ENCODE data around the gene PIP5K1C. TPM values are rescaled to one million over a fixed set of nuclear protein-coding genes. Genes with fewer than 3 reads are reported as not detected.

The PIP5K1C gene
- polyA plus RNA-seq, 2 of the 4 experiments (the other 2 are of a cell fraction): 2.6 to 9.3 TPM

DNA sequence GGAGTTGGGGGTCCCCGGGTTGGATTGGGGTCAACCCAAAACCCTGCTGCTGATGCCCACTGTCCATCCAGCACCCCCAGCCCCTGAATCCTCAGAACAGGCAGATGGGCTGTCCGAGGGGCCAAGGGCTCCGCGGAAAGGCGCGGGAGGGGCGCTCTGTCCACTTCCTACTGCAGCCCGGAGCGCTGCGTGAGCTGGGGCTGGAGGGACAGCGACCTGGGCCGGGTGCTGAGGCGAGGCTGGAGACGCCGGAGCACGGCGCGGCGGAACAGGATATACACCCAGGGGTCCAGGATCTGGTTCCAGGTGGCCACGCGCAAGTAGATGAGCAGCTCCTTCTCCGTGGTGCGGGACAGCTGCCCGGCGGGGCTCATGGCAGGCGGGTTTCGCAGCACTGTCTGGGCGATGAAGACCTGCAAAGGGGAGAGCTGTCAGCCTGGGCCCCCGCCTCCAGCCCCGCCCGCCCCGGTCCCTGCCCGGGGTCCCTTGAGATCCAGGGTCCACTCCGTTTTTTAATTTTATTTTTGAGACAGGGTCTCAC is 104.7 kb downstream of the PIP5K1C start:
- no peak for FAIRE-seq
- H3K9me3 ChIP-seq: peaks cover 8% of the 10 kb centered on the region; the same call in 2 of the 3 replicates
- no peak for ATAC-seq
- no peak for DNase-seq (ENCODE audit: low read depth in 1 of 2, low spot score in 1 of 2)
- ChIA-PET POLR2A (no interaction called here), CTCF (interaction anchor here (1.3 to 2.4 kb wide), 2 partner anchors 10 to 79 kb away, joined by 3 to 13 read pairs; partner anchors contain the start of gene GIPC3)
- H3K4me2 ChIP-seq: no peak overlapping the region
- no peak overlapping the region for H3K27ac ChIP-seq
- no peaks in the 10 kb centered on the region for H3K4me1 ChIP-seq
- 81% methylated on average over 14 of the region's 34 CpGs for WGBS (ENCODE audit: missing lambda C conversion rate)
- H3K4me3 ChIP-seq: no peak overlapping the region
- TF ChIP-seq KDM5A (IDR thresholded peaks at IDR 0.05) (no peak), FOXS1 (CRISPR knock-in tag; IDR thresholded peaks at IDR 0.05) (no peak), PHF8 (IDR thresholded peaks at IDR 0.05; ENCODE audit: borderline replicate concordance, low read depth) (no peak), NR3C1 (IDR thresholded peaks at IDR 0.05) (no peak), HOXB5 (CRISPR knock-in tag; IDR thresholded peaks at IDR 0.05) (no peak), ATOH8 (CRISPR knock-in tag; IDR thresholded peaks at IDR 0.05; ENCODE audit: low read depth) (no peak)

- Histone ChIP-seq H3K4me3 (no peak overlapping the region), H3K4me2 (no peak overlapping the region), H3K27ac (no peak overlapping the region), H3K9me3 (peaks cover 8% of the 10 kb centered on the region; the same call in 2 of the 3 replicates), H3K4me1 (no peaks in the 10 kb centered on the region)
- DNase-seq (ENCODE audit: low read depth in 1 of 2, low spot score in 1 of 2) (no peak), ATAC-seq (peak; percentile 32 to 34; a peak in 2 of 6 replicates), FAIRE-seq (no peak)
- ChIA-PET POLR2A (no interaction called here), CTCF (interaction anchor here (1.3 to 1.8 kb wide), 3 partner anchors 9 to 73 kb away, joined by 3 to 6 read pairs (median 4); no protein-coding TSS in a partner anchor)
- WGBS (ENCODE audit: missing lambda C conversion rate): 18% methylated on average over 2 of the region's 11 CpGs
- TF ChIP-seq EHMT2 (IDR thresholded peaks at IDR 0.05; ENCODE audit: low read depth) (no peak), ZSCAN20 (CRISPR knock-in tag; IDR thresholded peaks at IDR 0.05) (no peak), NPAS2 (CRISPR knock-in tag; IDR thresholded peaks at IDR 0.05; ENCODE audit: borderline replicate concordance) (no peak), ATOH8 (CRISPR knock-in tag; IDR thresholded peaks at IDR 0.05; ENCODE audit: low read depth) (no peak), RAD21 (conservative IDR thresholded peaks at IDR 0.05 in 1 of 2, IDR thresholded peaks at IDR 0.05 in 1 of 2) (no peak), TFCP2L1 (CRISPR knock-in tag; IDR thresholded peaks at IDR 0.05) (no peak), SREBF2 (IDR thresholded peaks at IDR 0.05) (no peak), HMGXB4 (CRISPR knock-in tag; IDR thresholded peaks at IDR 0.05; ENCODE audit: borderline replicate concordance) (no peak), KDM5A (IDR thresholded peaks at IDR 0.05) (no peak), RCOR1 (IDR thresholded peaks at IDR 0.05; ENCODE audit: low read depth, low read length) (no peak), MAFK (IDR thresholded peaks at IDR 0.05; ENCODE audit: partially characterized antibody) (no peak), CHD2 (IDR thresholded peaks at IDR 0.05; ENCODE audit: low read length, partially characterized antibody) (no peak), HOXA7 (CRISPR knock-in tag; IDR thresholded peaks at IDR 0.05) (no peak), HES2 (IDR thresholded peaks at IDR 0.05) (no peak), MAX (IDR thresholded peaks at IDR 0.05) (no peak)
- TF ChIP-seq, protein P1, sequence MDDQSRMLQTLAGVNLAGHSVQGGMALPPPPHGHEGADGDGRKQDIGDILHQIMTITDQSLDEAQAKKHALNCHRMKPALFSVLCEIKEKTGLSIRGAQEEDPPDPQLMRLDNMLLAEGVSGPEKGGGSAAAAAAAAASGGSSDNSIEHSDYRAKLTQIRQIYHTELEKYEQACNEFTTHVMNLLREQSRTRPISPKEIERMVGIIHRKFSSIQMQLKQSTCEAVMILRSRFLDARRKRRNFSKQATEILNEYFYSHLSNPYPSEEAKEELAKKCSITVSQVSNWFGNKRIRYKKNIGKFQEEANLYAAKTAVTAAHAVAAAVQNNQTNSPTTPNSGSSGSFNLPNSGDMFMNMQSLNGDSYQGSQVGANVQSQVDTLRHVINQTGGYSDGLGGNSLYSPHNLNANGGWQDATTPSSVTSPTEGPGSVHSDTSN (IDR thresholded peaks at IDR 0.05): no peak
- TF ChIP-seq, protein P2, sequence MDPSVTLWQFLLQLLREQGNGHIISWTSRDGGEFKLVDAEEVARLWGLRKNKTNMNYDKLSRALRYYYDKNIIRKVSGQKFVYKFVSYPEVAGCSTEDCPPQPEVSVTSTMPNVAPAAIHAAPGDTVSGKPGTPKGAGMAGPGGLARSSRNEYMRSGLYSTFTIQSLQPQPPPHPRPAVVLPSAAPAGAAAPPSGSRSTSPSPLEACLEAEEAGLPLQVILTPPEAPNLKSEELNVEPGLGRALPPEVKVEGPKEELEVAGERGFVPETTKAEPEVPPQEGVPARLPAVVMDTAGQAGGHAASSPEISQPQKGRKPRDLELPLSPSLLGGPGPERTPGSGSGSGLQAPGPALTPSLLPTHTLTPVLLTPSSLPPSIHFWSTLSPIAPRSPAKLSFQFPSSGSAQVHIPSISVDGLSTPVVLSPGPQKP (IDR thresholded peaks at IDR 0.05; ENCODE audit: low read depth, low read length): no peak
- TF ChIP-seq, protein P3, sequence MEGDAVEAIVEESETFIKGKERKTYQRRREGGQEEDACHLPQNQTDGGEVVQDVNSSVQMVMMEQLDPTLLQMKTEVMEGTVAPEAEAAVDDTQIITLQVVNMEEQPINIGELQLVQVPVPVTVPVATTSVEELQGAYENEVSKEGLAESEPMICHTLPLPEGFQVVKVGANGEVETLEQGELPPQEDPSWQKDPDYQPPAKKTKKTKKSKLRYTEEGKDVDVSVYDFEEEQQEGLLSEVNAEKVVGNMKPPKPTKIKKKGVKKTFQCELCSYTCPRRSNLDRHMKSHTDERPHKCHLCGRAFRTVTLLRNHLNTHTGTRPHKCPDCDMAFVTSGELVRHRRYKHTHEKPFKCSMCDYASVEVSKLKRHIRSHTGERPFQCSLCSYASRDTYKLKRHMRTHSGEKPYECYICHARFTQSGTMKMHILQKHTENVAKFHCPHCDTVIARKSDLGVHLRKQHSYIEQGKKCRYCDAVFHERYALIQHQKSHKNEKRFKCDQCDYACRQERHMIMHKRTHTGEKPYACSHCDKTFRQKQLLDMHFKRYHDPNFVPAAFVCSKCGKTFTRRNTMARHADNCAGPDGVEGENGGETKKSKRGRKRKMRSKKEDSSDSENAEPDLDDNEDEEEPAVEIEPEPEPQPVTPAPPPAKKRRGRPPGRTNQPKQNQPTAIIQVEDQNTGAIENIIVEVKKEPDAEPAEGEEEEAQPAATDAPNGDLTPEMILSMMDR (IDR thresholded peaks at IDR 0.05): no peak
Measured at GRCh38 chr19:3593156-3593555, 107.1 kb downstream of the PIP5K1C start.

Measured in A549 (cell line).